DMS79 (cell line): ENCODE measurements around the gene CRKL.
"Not testable (repeated sequence)": the region's sequence is repeated elsewhere in the genome, so short reads cannot be mapped to it uniquely, and the experiment has no call there.

Source experiments
- DNase-seq: peaks from one replicate; lab custom pipeline; 2025; lab: John Stamatoyannopoulos, UW

CRKL gene, protein sequence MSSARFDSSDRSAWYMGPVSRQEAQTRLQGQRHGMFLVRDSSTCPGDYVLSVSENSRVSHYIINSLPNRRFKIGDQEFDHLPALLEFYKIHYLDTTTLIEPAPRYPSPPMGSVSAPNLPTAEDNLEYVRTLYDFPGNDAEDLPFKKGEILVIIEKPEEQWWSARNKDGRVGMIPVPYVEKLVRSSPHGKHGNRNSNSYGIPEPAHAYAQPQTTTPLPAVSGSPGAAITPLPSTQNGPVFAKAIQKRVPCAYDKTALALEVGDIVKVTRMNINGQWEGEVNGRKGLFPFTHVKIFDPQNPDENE

GRCh38 chr22:20916916-20917810, at the start of gene CRKL:
CRKL (plus strand) TSS chr22:20917407; CDS start chr22:20917935, 528 bp downstream.
- peak; percentile 81 for DNase-seq

DNA sequence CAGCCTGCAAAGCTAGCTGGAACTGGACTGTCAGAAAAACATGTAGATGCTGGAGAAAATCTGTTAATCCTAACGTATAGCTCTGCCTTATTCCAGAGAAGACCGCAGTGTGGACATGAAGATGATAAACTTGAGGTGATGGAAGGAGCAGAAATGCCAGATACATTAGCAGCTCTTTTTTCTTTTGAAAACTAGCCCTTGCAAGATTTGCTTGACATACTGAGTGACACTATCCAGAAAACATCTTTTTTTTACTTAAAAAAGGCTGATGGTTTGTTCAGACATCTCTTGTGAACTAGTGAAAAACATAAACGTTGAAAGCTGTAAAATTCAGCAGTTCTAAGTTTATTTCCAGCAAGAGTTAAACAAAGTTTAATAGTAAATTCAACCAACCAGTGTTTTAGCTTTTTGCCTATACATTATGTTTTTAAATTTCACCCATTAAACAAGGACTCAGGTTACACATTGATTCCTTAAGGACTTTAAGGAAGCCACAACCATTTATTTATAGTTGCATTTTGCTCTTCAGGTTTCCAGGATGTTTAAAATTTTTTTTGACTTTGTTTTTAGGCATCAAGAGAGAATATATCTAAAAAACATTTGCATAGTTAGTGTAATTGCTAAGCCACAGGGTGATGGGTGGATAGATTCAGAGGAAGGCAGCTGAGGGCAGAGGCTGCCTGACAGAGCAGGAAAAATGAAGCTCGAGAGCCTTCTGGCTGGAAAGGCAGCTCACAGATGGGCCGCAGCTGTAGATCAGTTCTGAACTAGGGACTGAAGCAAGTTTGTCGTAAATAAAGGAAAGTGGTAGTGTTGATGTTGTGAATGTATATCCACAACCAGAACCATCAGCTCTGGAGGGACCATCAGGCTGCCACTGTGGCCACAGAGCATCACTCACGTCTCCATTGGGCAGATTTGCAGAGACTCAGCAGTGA, 48.9 kb upstream of the CRKL start:
- DNase-seq, result no peak

GRCh38 chr22:20869234-20869633, 48.0 kb upstream of the CRKL start:
- no peak for DNase-seq

DNA sequence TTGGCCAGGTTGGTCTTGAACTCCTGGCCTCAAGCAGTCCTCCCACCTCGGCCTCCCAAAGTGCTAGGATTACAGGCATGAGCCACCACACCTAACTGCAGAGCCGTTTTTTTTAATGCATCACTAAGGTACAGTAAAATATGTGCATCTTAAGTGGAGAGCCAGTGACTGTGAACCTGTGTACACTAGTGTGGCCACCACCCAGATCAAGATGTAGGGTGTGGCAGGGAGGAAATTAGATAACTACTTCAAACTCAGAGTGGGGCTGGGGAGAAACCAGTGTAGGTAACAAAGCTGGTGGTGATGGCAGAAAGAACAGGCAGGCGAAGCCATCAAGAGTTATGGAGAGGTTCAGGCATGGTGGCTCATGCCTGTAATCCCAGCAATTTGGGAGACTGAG, 44.0 kb upstream of the CRKL start:
- no peak for DNase-seq

DNA sequence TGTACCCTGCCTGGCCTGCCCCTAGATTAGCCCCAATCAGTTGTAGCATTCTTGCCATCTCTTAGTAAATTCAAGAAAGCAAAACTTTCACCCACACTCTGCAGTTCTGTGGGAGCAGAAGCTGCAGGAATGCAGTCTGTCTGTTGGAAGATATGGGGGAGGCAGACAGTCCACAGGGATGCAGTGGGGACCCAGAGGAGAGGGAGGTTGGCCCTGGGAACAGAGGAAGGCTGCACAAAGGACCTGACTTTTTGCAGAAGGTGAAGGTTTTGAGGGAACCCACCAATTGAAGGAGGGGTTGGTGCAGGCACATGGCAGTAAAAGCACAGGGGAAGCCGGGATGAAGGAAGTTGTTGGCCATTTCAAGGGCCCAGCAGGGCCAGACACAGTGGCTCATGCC, 41.9 kb upstream of the CRKL start:
- no peak for DNase-seq

GRCh38 chr22:20877715-20878114, 39.5 kb upstream of the CRKL start:
- DNase-seq, result no peak

DNA sequence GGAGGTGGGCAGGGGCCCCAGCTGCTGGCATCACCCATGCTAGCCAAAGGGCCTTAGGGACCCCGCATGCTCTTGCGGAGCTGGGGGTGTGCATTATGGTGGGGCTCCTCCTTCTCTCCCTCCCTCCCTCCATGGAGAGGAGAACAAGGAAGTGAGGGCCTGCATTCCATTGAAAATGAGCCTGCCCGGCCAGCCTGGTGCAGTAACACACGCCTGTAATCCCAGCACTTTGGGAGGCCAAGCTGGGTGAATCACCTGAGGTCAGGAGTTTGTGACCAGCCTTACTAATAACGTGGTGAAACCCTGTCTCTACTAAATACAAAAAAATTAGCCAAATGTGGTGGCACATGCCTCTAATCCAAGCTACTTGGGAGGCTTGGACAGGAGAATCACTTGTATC, 36.0 kb upstream of the CRKL start:
- no peak for DNase-seq

- DNase-seq, result no peak
These were observed 35.1 kb upstream of the CRKL start for GRCh38 chr22:20881869-20882815.

GRCh38 chr22:20882855-20883254, 34.4 kb upstream of the CRKL start:
- DNase-seq, result no peak

DNA sequence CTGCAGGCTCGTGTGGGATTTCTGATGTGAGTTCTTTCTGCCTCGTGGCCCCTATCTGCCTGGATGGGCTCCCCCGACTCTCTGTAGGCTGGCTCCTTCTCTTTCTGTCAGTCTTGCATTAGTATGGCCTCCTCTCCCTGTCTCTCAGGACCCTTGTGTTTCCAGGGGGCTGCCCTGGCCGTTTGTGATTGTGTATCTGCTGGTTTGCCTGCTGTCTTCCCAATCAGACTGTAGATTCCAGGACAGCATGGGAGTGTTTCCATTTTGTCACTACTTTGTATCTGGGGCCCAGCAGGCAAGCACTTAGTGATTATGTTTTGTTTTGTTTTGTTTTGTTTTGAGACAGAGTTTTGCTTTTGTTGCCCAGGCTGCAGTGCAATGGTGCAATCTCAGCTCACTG, 32.8 kb upstream of the CRKL start:
- DNase-seq, result no peak

DNA sequence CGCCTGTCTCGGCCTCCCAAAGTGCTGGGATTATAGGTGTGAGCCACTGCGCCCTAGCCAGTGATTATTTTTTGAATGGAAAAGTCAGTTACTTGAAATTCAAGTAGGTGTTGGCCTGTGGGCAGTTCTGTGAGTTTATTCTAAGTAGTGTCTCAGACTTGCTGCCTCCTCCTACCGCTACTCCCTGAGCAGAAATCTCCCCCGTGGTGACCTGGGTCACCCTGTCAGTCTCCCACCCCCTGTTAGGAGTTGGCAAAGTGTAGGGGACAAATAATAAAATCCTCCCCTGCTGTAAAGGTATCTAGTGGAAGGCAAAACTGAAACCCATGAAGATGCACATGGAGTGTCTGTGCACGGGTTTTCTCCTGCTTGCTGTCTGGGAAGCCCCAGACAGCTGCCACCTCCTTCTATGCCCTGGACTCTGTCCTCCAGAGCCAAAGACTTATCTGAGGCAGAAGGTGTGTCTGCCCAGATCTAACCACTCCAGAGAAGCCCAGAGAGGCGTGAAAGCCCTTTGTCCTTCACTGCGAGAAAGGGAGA, 32.1 kb upstream of the CRKL start:
- DNase-seq, result no peak

DNA sequence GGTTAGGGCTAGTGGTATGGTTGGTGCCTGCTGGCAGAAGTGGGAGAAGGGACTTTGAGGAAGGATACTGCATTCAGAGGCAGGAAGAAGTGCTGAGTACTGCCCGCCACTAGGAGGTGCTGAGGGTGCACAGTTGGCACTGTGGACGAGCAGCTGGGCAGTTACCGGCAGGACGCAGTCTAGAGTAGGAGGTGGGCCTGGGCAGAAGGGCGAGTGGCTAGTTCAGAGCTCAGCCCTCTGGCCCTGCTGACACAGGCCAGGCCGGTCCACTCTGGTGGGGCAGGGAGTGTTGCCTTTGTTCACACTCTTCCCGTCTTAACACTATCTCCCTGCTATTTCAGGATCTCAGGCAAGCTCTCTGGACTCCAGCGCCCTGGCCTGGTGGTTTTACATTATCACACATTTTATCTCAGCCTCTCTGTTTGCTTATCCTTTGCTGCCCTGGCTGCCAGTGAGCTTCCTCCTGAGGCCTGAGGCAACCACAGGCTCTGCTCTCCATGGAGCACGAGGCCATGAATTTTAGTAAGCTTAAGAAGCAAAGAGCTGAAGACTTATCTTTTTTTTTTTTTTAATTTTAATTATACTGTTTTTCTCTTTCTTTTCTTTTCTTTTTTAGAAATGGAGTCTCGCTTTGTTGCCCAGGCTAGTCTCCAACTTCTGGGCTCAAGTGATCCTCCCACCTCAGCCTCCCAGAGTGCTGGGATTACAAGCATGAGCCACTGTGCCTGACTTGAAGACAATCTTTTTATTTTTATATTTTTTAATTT, 31.5 kb upstream of the CRKL start:
- no peak for DNase-seq

DNA sequence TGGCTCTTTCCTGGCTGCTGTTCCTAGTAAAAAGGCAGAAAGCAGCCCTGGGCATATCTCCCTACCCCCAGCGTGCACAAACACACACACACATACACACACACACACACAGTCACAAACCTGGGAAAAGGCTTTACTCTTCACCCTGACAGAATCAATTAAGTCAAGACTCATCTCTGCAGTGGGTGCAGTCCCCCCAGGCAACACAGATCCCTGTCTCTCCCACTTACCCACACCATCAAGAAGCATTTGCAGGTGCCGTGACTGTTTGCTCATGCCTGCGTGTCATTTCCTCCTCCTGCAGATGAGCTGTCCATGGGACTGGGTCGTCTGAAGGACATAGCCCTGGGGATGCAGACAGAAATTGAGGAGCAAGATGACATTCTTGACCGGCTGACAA, 29.8 kb upstream of the CRKL start:
- no peak for DNase-seq

GRCh38 chr22:20889025-20889704, 28.0 kb upstream of the CRKL start:
- no peak for DNase-seq

DNA sequence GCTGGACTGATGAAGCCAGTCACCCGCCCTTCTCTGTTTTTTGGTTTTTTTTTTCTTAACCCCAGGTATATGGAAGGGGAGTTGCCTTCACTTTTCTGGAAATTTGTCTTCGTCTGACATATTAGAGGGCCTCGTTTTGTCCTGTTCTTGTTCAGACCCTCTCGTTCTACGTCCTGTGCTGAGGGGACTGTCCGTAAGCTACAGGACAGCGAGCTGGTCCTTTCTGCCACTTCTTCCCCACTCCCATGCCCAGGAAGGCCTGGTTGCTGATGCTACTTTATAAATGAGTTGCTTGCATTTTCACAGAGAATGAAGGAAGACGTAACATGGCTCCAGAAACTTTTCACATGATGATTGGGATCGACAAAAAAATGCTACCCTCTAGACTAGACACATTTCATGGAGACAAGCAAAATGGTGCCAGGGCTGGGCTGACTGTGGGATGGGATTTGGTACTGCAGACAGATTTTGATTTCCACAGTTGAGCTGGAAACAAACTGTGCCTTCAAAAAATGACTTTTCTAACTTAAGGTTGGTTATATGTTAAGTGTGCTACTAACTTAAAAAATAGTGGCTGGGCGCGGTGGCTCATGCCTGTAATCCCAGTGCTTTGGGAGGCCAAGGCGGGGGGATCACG, 27.2 kb upstream of the CRKL start:
- no peak for DNase-seq

GRCh38 chr22:20890975-20891374, 26.2 kb upstream of the CRKL start:
- DNase-seq, result no peak

DNA sequence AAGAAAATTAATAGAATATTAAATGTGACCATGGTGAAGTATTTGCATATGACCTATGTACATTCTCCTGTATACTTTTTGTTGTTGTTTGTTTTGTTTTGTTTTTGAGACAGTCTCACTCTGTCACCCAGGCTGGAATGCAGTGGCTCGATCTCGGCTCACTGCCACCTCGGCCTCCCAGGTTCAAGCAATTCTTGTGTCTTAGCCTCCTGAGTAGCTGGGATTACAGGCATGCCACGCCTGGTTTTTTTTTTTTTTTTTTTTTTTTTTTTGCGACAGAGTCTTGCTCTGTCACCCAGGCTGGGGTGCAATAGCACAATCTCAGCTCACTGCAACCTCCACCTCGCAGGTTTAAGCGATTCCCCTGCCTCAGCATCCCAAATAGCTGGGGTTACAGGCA, 19.5 kb upstream of the CRKL start:
- DNase-seq, result not testable (repeated sequence)

DNA sequence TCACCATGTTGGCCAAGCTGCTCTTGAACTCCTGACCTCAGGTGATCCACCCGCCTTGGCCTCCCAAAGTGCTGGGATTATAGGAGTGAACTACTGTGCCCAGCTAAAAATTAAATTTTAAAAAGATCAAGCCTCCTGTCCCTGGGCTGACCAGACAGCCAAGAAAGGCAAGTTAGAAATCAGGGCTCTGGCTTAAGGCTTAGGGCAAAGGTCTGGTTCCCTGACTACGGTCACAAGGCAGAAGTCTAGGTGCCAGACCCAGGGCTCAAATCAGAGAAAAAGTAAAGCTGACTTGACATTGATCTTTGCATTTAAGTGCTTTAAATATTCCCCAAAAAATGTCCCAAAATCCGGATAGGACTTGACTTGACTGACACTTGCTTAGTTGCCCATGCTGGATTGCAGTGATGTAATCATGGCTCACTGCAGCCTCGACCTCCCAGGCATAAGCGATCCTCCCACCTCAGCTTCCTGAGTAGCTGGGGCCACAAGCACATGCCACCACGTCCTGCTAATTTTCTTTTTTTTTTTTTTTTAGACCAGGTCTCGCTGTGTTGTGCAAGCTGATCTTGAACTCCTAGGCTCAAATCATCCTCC, 17.3 kb upstream of the CRKL start:
- no peak for DNase-seq
